ENCODE data around the gene EXD3.

Gene EXD3

GRCh38 chr9:137430723-137431415 is 7.9 kb upstream of the EXD3 start:
- in situ Hi-C loops (cut with HindIII; ENCODE audit: low pct_unique_long_range_greater_than_20kb, low sequenced_read_pairs), result no loop called here
- DNase-seq (ENCODE audit: low read depth in 1 of 2, low spot score in 1 of 2), result no peak
- TF ChIP-seq JUND (IDR thresholded peaks at IDR 0.05; ENCODE audit: low read depth), result no peak

- TF ChIP-seq JUND (IDR thresholded peaks at IDR 0.05; ENCODE audit: low read depth), result no peak
- peak; percentile 58 to 66 for DNase-seq (ENCODE audit: low read depth in 1 of 2, low spot score in 1 of 2)
- in situ Hi-C loops (cut with HindIII; ENCODE audit: low pct_unique_long_range_greater_than_20kb, low sequenced_read_pairs), result no loop called here
Observed at GRCh38 chr9:137429974-137430722, 7.2 kb upstream of the EXD3 start.

- in situ Hi-C loops (cut with HindIII; ENCODE audit: low pct_unique_long_range_greater_than_20kb, low sequenced_read_pairs), result no loop called here
- no peak for TF ChIP-seq JUND (IDR thresholded peaks at IDR 0.05; ENCODE audit: low read depth)
- DNase-seq (ENCODE audit: low read depth in 1 of 2, low spot score in 1 of 2), result no peak
Observed at GRCh38 chr9:137429546-137429890, 6.6 kb upstream of the EXD3 start.

GRCh38 chr9:137428841-137429545 is 6.0 kb upstream of the EXD3 start:
- no peak for TF ChIP-seq JUND (IDR thresholded peaks at IDR 0.05; ENCODE audit: low read depth)
- no peak for DNase-seq (ENCODE audit: low read depth in 1 of 2, low spot score in 1 of 2)
- in situ Hi-C loops (cut with HindIII; ENCODE audit: low pct_unique_long_range_greater_than_20kb, low sequenced_read_pairs), result no loop called here

GRCh38 chr9:137428311-137428630 is 5.3 kb upstream of the EXD3 start:
- TF ChIP-seq JUND (IDR thresholded peaks at IDR 0.05; ENCODE audit: low read depth), result no peak
- in situ Hi-C loops (cut with HindIII; ENCODE audit: low pct_unique_long_range_greater_than_20kb, low sequenced_read_pairs), result no loop called here
- DNase-seq (ENCODE audit: low read depth in 1 of 2, low spot score in 1 of 2), result no peak

GRCh38 chr9:137427454-137428310 is 4.7 kb upstream of the EXD3 start:
- no peak for TF ChIP-seq JUND (IDR thresholded peaks at IDR 0.05; ENCODE audit: low read depth)
- in situ Hi-C loops (cut with HindIII; ENCODE audit: low pct_unique_long_range_greater_than_20kb, low sequenced_read_pairs), result no loop called here
- DNase-seq (ENCODE audit: low read depth in 1 of 2, low spot score in 1 of 2), result no peak

- DNase-seq (ENCODE audit: low read depth in 1 of 2, low spot score in 1 of 2), result no peak
Observed at GRCh38 chr9:137426018-137426681, 3.2 kb upstream of the EXD3 start.

GRCh38 chr9:137423514-137424291 is 741 bp upstream of the EXD3 start:
- DNase-seq (ENCODE audit: low read depth in 1 of 2, low spot score in 1 of 2), result peak; percentile 43 to 56
- TF ChIP-seq JUND (IDR thresholded peaks at IDR 0.05; ENCODE audit: low read depth), result no peak
- in situ Hi-C loops (cut with HindIII; ENCODE audit: low pct_unique_long_range_greater_than_20kb, low sequenced_read_pairs), result no loop called here

More at GRCh38 chr9:137426018-137426681, 3.2 kb upstream of the EXD3 start:
- in situ Hi-C loops (cut with HindIII; ENCODE audit: low pct_unique_long_range_greater_than_20kb, low sequenced_read_pairs), result no loop called here
- no peak for TF ChIP-seq JUND (IDR thresholded peaks at IDR 0.05; ENCODE audit: low read depth)

GRCh38 chr9:137421838-137422603 is 941 bp downstream of the EXD3 start:
- TF ChIP-seq JUND (IDR thresholded peaks at IDR 0.05; ENCODE audit: low read depth), result no peak
- in situ Hi-C loops (cut with HindIII; ENCODE audit: low pct_unique_long_range_greater_than_20kb, low sequenced_read_pairs), result no loop called here
- no peak for DNase-seq (ENCODE audit: low read depth in 1 of 2, low spot score in 1 of 2)

- in situ Hi-C loops (cut with HindIII; ENCODE audit: low pct_unique_long_range_greater_than_20kb, low sequenced_read_pairs), result no loop called here
- TF ChIP-seq JUND (IDR thresholded peaks at IDR 0.05; ENCODE audit: low read depth), result no peak
- no peak for DNase-seq (ENCODE audit: low read depth in 1 of 2, low spot score in 1 of 2)
Observed at GRCh38 chr9:137417161-137418021, 5.6 kb downstream of the EXD3 start.

Measured in T47D (cell line).